Stomach (tissue), 4 donors: ENCODE measurements around the gene STMN3.

Experiments used
- CTCF ChIP-seq, 7 experiments: fragments of 450-650 bp in 4 of 7; fragments of 200-600 bp in 3 of 7; sonication (generic) in 3 of 7; IDR thresholded peaks; one replicate each; pipeline ENCODE4 v1.5.1; 2016 to 2019; ENCODE audit warnings: antibody characterized with exemption in 7 of 7, control low read depth in 2 of 7, mild to moderate bottlenecking in 1 of 7
- POLR2A ChIP-seq, 4 donors: fragments of 450-650 bp; IDR thresholded peaks; one replicate each; pipeline ENCODE4 v1.6.1; 2016; ENCODE audit warnings: antibody characterized with exemption in 4 of 4, control low read depth in 2 of 4, mild to moderate bottlenecking in 1 of 4, moderate library complexity in 1 of 4
- POLR2AphosphoS5 ChIP-seq, 3 donors: sonication (generic); formaldehyde crosslinking; IDR thresholded peaks; one replicate each; pipeline ENCODE4 v1.6.1; 2016; ENCODE audit warnings: antibody characterized with exemption in 3 of 3

DNA sequence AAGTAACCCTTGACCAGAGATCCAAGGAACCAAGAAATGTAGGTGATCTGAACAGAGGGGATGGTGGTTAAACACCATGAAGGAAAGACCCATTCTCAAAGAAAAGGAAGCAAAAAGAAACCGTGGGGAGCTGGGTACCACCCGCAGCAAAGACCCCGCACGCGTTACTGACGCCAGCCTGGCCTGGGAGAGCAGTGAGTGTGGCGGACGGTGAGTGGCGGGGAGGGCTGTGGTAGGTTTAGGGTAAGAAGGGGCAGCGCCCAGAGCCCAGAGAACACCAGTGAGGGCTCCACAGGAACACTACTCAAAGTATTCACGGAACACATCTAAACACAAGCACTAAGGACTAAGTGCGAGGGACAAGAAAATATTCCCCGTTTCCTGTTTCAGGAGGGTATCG, 30.5 kb downstream of the STMN3 start:
- TF ChIP-seq POLR2A (IDR thresholded peaks at IDR 0.05): no peak
- no peak for TF ChIP-seq CTCF (IDR thresholded peaks at IDR 0.05)
- TF ChIP-seq POLR2AphosphoS5 (IDR thresholded peaks at IDR 0.05): no peak
